H1 (cell line): ENCODE data around the gene PAFAH1B1. TPM values are rescaled to one million over a fixed set of nuclear protein-coding genes. Genes with fewer than 3 reads are reported as not detected.

Source experiments
- BRCA1 ChIP-seq: IDR thresholded peaks from 2 replicates; pipeline ENCODE4 v1.6.1; 2012; ENCODE audit warnings: low read depth, low read length, improper control_type of control experiment
- CBX8 ChIP-seq: fragments of 300-800, 300-1000 bp; sonication (generic); IDR thresholded peaks from 2 replicates; pipeline ENCODE4 v1.7.1; 2016; ENCODE audit warnings: low read depth, low read length, borderline replicate concordance
- CHD2 ChIP-seq: IDR thresholded peaks from 2 replicates; pipeline ENCODE4 v1.6.1; 2012; ENCODE audit warnings: low read length, improper control_type of control experiment
- KDM4A ChIP-seq: IDR thresholded peaks from one replicate; pipeline ENCODE4 v1.7.1; 2012; ENCODE audit warnings: low read depth, mild to moderate bottlenecking, moderate library complexity, low read length, inconsistent platforms; ENCODE audit not compliant: severe bottlenecking
- KDM5A ChIP-seq: fragments of 200-600 bp; IDR thresholded peaks from 2 replicates; pipeline ENCODE4 v1.7.1; 2012; ENCODE audit warnings: mild to moderate bottlenecking, low read length, inconsistent platforms, mixed read lengths
- MAFK ChIP-seq: IDR thresholded peaks from 2 replicates; pipeline ENCODE4 v1.6.1; 2012; ENCODE audit warnings: low read depth, mild to moderate bottlenecking, improper control_type of control experiment, low read length
- NANOG ChIP-seq: IDR thresholded peaks from 2 replicates; pipeline ENCODE4 v1.6.1; 2011; ENCODE audit warnings: low read length, low read depth, mild to moderate bottlenecking, inconsistent platforms; ENCODE audit not compliant: insufficient read depth, poor library complexity, severe bottlenecking
- RBBP5 ChIP-seq: IDR thresholded peaks from 2 replicates; pipeline ENCODE4 v1.7.1; 2012; ENCODE audit warnings: low read depth, mild to moderate bottlenecking, inconsistent platforms, low read length, moderate library complexity, borderline replicate concordance
- TAF1 ChIP-seq: IDR thresholded peaks from 2 replicates; pipeline ENCODE4 v1.6.1; 2011; ENCODE audit warnings: mild to moderate bottlenecking, low read depth, low read length
- polyA plus RNA-seq, 7 experiments: library from polyadenylated mRNA; depleted of rRNA in 3 of 7; stranded (reverse) in 5 of 7; unstranded in 2 of 7; fragments of >200 nt in 5 of 7; fragments of 200-250 nt in 2 of 7; gene quantifications; 1 replicate in 5 of 7; 2 replicates in 1 of 7; 4 replicates in 1 of 7; pipeline versions ENCODE4 v1.2.1 to v1.2.3, GENCODE V29; 2011 to 2013; ENCODE audit warnings: missing spikeins in 2 of 7, mixed read lengths in 2 of 7
- total RNA-seq: library from RNA; stranded (reverse); fragmentation: NEBNext Ultra II Directional; extraction: Animal tissue kit (Norgen Biotek cat#: 25700); gene quantifications from 2 replicates; pipeline ENCODE4 v1.2.1, GENCODE V29; 2021

PAFAH1B1 gene
- total and polyA plus RNA-seq, 2 of the 8 experiments (the other 6 are each of a cell fraction or from before 2014, with no cell fraction given): 42.0 to 152 TPM

DNA sequence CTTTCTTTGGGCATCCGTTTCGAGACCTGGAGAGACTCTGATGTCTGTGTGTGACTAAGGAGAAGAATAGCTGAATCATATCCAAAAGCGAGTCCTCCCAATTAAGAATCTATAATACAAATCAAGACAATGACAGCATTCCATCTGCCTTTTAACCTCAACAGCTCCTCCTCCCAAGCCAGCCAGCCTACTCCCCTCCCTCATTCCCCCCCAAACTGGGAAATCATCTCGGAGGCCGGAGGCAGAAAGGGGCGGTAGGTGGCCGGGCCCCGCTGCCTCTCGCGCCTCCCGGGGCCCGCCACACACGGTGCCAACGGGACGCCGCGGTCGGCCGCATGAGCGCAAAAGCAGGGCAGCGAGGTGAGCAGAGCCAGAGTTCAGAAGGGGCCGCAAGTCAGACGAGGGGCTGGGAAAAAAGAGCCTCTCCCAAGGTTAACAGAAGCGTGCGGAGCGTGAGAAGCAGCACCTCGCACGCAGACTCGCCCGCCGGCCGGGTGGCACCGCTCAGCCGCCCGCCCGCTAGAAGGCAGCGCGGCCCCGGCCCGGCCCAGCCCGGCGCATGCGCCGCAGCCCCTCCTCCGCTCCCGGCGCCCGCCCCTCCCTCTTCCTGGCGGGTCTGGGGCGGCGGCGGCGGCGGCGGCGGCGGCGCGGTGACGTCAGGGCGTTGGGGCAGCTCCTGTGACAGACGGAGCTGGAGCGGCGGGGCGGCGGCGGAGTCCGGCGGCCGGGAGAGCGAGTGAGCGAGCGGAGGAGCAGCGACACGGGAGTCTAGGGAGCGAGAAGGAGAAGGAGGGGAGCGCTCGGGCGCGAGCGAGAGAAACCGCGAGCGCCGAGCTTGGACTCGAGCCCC is at the start of gene PAFAH1B1 (continued):
- TF ChIP-seq CHD2 (no peak), CBX8 (no peak), MAFK (no peak), BRCA1 (no peak), KDM5A (no peak), RBBP5 (peak; percentile 66), TAF1 (peak; percentile 48; the same call in 1 of the 2 replicates), KDM4A (peak; percentile 60), NANOG (no peak)
